H9 (cell line): ENCODE results near the gene KDM4C. TPM values are rescaled to one million over a fixed set of nuclear protein-coding genes. Genes with fewer than 3 reads are reported as not detected.

ENCODE experiments used
- DNase-seq: peaks from one replicate; pipeline ENCODE4 v3.0.0-alpha.2; 2017
- H2AFZ ChIP-seq: one replicate; pipeline ENCODE4 v1.6.1; 2013; ENCODE audit warnings: mild to moderate bottlenecking, low read length, control low read depth, moderate library complexity
- H2AK5ac ChIP-seq: 2 replicates; pipeline ENCODE4 v1.6.1; 2013; ENCODE audit warnings: low read length, control low read depth, mixed read lengths; ENCODE audit not compliant: insufficient read length
- H2BK120ac ChIP-seq: one replicate; pipeline ENCODE4 v1.6.1; 2013; ENCODE audit warnings: low read depth, mild to moderate bottlenecking, low read length, control low read depth, inconsistent platforms; ENCODE audit not compliant: poor library complexity, severe bottlenecking
- H2BK12ac ChIP-seq: 2 replicates; pipeline ENCODE4 v1.6.1; 2013; ENCODE audit warnings: low read length, control low read depth, mixed read lengths, low read depth; ENCODE audit not compliant: insufficient read length
- H2BK15ac ChIP-seq: 2 replicates; pipeline ENCODE4 v1.6.1; 2013; ENCODE audit warnings: low read depth, low read length, control low read depth
- H2BK20ac ChIP-seq: one replicate; pipeline ENCODE4 v1.6.1; 2013; ENCODE audit warnings: low read depth, mild to moderate bottlenecking, low read length, control low read depth, inconsistent platforms; ENCODE audit not compliant: poor library complexity, severe bottlenecking
- H2BK5ac ChIP-seq: 2 replicates; pipeline ENCODE4 v1.6.1; 2013; ENCODE audit warnings: low read length, control low read depth, mixed read lengths; ENCODE audit not compliant: insufficient read length
- H3K14ac ChIP-seq: 2 replicates; pipeline ENCODE4 v1.6.1; 2013; ENCODE audit warnings: low read length, control low read depth; ENCODE audit not compliant: insufficient read depth
- H3K18ac ChIP-seq: 2 replicates; pipeline ENCODE4 v1.6.1; 2013; ENCODE audit warnings: low read depth, mild to moderate bottlenecking, mixed read lengths, low read length, control low read depth; ENCODE audit not compliant: insufficient read length
- H3K23ac ChIP-seq: 2 replicates; pipeline ENCODE4 v1.6.1; 2013; ENCODE audit warnings: low read length, control low read depth, mixed read lengths, low read depth; ENCODE audit not compliant: insufficient read length
- H3K23me2 ChIP-seq: 2 replicates; pipeline ENCODE4 v1.6.1; 2013; ENCODE audit warnings: low read depth, mild to moderate bottlenecking, mixed read lengths, low read length, control low read depth; ENCODE audit not compliant: insufficient read length, poor library complexity, severe bottlenecking
- H3K27ac ChIP-seq: 2 replicates; pipeline ENCODE4 v1.5.1; 2013; ENCODE audit warnings: low read length, control low read depth, mixed read lengths, low read depth; ENCODE audit not compliant: insufficient read length
- H3K27me3 ChIP-seq: 2 replicates; pipeline ENCODE4 v1.6.1; 2013; ENCODE audit warnings: low read length, control low read depth, inconsistent platforms; ENCODE audit not compliant: insufficient read depth
- H3K4ac ChIP-seq: 2 replicates; pipeline ENCODE4 v1.6.1; 2013; ENCODE audit warnings: low read depth, mild to moderate bottlenecking, control low read depth, inconsistent platforms, low read length, moderate library complexity
- H3K4me1 ChIP-seq: 2 replicates; pipeline ENCODE4 v1.6.1; 2013; ENCODE audit warnings: low read length, control low read depth, inconsistent platforms; ENCODE audit not compliant: insufficient read depth
- H3K4me2 ChIP-seq: 2 replicates; pipeline ENCODE4 v1.6.1; 2013; ENCODE audit warnings: low read length, control low read depth, mixed read lengths; ENCODE audit not compliant: insufficient read length, insufficient read depth
- H3K56ac ChIP-seq: 2 replicates; pipeline ENCODE4 v1.6.1; 2013; ENCODE audit warnings: low read depth, mild to moderate bottlenecking, mixed read lengths, low read length, control low read depth; ENCODE audit not compliant: insufficient read length
- H3K79me1 ChIP-seq: 2 replicates; pipeline ENCODE4 v1.6.1; 2013; ENCODE audit warnings: low read depth, mild to moderate bottlenecking, moderate library complexity, low read length, control low read depth, inconsistent platforms; ENCODE audit not compliant: insufficient read depth, poor library complexity, severe bottlenecking
- H3K79me2 ChIP-seq: 2 replicates; pipeline ENCODE4 v1.6.1; 2013; ENCODE audit warnings: low read length, control low read depth, inconsistent platforms; ENCODE audit not compliant: insufficient read depth
- H3K9ac ChIP-seq: 2 replicates; pipeline ENCODE4 v1.6.1; 2013; ENCODE audit warnings: low read length, control low read depth, mixed read lengths; ENCODE audit not compliant: insufficient read length; ENCODE audit errors: extremely low read depth
- H3K9me3 ChIP-seq: one replicate; pipeline ENCODE4 v1.6.1; 2013; ENCODE audit warnings: low read depth, low read length, inconsistent platforms; ENCODE audit not compliant: control insufficient read depth
- H3T11ph ChIP-seq: one replicate; pipeline ENCODE4 v1.6.1; 2013; ENCODE audit warnings: mild to moderate bottlenecking, low read length, control low read depth, inconsistent platforms
- H4K20me1 ChIP-seq: one replicate; pipeline ENCODE4 v1.6.1; 2013; ENCODE audit not compliant: control insufficient read depth, insufficient read length, insufficient read depth
- H4K5ac ChIP-seq: 2 replicates; pipeline ENCODE4 v1.6.1; 2013; ENCODE audit warnings: low read depth, mild to moderate bottlenecking, mixed read lengths, low read length, control low read depth; ENCODE audit not compliant: insufficient read length
- H4K8ac ChIP-seq: replicated peaks from 2 replicates; pipeline ENCODE4 v1.6.1; 2013; ENCODE audit warnings: low read length, control low read depth, mixed read lengths, low read depth; ENCODE audit not compliant: insufficient read length
- H4K91ac ChIP-seq: 2 replicates; pipeline ENCODE4 v1.6.1; 2013; ENCODE audit warnings: low read depth, mild to moderate bottlenecking, moderate library complexity, mixed read lengths, low read length, control low read depth; ENCODE audit not compliant: insufficient read length
- H3K27ac Mint-ChIP-seq, 3 experiments: 2 replicates in 2 of 3; 3 replicates in 1 of 3; pipeline ENCODE4 v1.8.0; 2020 to 2021; ENCODE audit warnings: mixed read lengths in 3 of 3, mild to moderate bottlenecking in 1 of 3, moderate library complexity in 1 of 3
- H3K27me3 Mint-ChIP-seq: 2 replicates; pipeline ENCODE4 v1.8.0; 2021; ENCODE audit warnings: low read depth, mild to moderate bottlenecking, moderate library complexity, mixed read lengths
- H3K36me3 Mint-ChIP-seq, 3 experiments: 2 replicates in 2 of 3; 3 replicates in 1 of 3; pipeline ENCODE4 v1.8.0; 2020 to 2021; ENCODE audit warnings: low read depth in 3 of 3, mixed read lengths in 3 of 3; ENCODE audit not compliant: insufficient read depth in 1 of 3
- H3K4me1 Mint-ChIP-seq, 2 experiments: 2 replicates each; pipeline ENCODE4 v1.8.0; 2020; ENCODE audit warnings: mixed read lengths in 2 of 2
- H3K4me3 Mint-ChIP-seq, 2 experiments: 2 replicates in 1 of 2; 3 replicates in 1 of 2; pipeline ENCODE4 v1.8.0; 2020 to 2021; ENCODE audit warnings: mild to moderate bottlenecking in 2 of 2, mixed read lengths in 2 of 2, moderate library complexity in 1 of 2
- H3K9me3 Mint-ChIP-seq, 2 experiments: 2 replicates in 1 of 2; 3 replicates in 1 of 2; pipeline ENCODE4 v1.8.0; 2020; ENCODE audit warnings: mild to moderate bottlenecking in 2 of 2, mixed read lengths in 2 of 2, moderate library complexity in 1 of 2
- total RNA-seq: library from RNA; stranded (reverse); gene quantifications from 2 replicates; pipeline ENCODE4 v1.2.1, GENCODE V29; 2021
- TF ChIP-seq, protein P1 (sequence below): fragments of 200-600 bp; sonication (generic); conservative IDR thresholded peaks from 3 replicates; pipeline ENCODE4 v1.8.0; 2021; ENCODE audit warnings: antibody characterized with exemption, mild to moderate bottlenecking

The KDM4C gene
- total RNA-seq, 1 experiment from 2014 or later = 24.0 TPM

- Histone ChIP-seq H3K56ac (no peak overlapping the region), H2BK120ac (no peak overlapping the region), H3K79me1 (no peaks in the 10 kb centered on the region), H3K18ac (no peak overlapping the region), H3K4me2 (no peak overlapping the region), H3K27me3 (no peaks in the 10 kb centered on the region), H2BK12ac (no peak overlapping the region), H2AFZ (no peak overlapping the region), H3K23ac (no peak overlapping the region), H3K9me3 (no peaks in the 10 kb centered on the region), H3K79me2 (peaks cover 16% of the 10 kb centered on the region; the same call in 1 of the 2 replicates), H4K91ac (no peak overlapping the region), H3K9ac (no peak overlapping the region), H3K4me1 (peaks cover 10% of the 10 kb centered on the region), H4K20me1 (no peaks in the 10 kb centered on the region), H4K5ac (no peak overlapping the region), H2BK5ac (no peak overlapping the region), H3K23me2 (peaks cover 2% of the 10 kb centered on the region), H2BK15ac (no peak overlapping the region), H3T11ph (no peak overlapping the region), H3K27ac (no peak overlapping the region), H3K14ac (no peak overlapping the region), H2BK20ac (no peak overlapping the region), H2AK5ac (no peak overlapping the region), H3K4ac (no peak overlapping the region), H4K8ac (no peak overlapping the region)
- H3K9me3 Mint-ChIP-seq = peaks cover 0 to 5% of the 10 kb centered on the region in 2 experiments; a peak in 1 of 5 replicates
- no peaks in the 10 kb centered on the region for H3K27me3 Mint-ChIP-seq
- peak overlapping the region in 2 of 3 experiments; percentile 3 to 17; a peak in 4 of 7 replicates for H3K27ac Mint-ChIP-seq
- DNase-seq = no peak
- H3K4me3 Mint-ChIP-seq = no peak overlapping the region; a peak in 1 of 5 replicates
- H3K36me3 Mint-ChIP-seq = peaks cover 0 to 7% (median 4%) of the 10 kb centered on the region in 3 experiments; a peak in 4 of 7 replicates
- TF ChIP-seq, protein P1, sequence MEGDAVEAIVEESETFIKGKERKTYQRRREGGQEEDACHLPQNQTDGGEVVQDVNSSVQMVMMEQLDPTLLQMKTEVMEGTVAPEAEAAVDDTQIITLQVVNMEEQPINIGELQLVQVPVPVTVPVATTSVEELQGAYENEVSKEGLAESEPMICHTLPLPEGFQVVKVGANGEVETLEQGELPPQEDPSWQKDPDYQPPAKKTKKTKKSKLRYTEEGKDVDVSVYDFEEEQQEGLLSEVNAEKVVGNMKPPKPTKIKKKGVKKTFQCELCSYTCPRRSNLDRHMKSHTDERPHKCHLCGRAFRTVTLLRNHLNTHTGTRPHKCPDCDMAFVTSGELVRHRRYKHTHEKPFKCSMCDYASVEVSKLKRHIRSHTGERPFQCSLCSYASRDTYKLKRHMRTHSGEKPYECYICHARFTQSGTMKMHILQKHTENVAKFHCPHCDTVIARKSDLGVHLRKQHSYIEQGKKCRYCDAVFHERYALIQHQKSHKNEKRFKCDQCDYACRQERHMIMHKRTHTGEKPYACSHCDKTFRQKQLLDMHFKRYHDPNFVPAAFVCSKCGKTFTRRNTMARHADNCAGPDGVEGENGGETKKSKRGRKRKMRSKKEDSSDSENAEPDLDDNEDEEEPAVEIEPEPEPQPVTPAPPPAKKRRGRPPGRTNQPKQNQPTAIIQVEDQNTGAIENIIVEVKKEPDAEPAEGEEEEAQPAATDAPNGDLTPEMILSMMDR = no peak
- H3K4me1 Mint-ChIP-seq = peaks cover 46 to 62% of the 10 kb centered on the region in 2 experiments
These were observed 5.5 kb downstream of the KDM4C start for GRCh38 chr9:6763244-6763643.
